ENCODE measurements around the gene OOSP4B. TPM values are rescaled to one million over a fixed set of nuclear protein-coding genes. Genes with fewer than 3 reads are reported as not detected.
"Not testable (repeated sequence)": the region's sequence is repeated elsewhere in the genome, so short reads cannot be mapped to it uniquely, and the experiment has no call there.

Gene OOSP4B
- not detected for polyA plus RNA-seq (ENCODE audit: insufficient read length in 10 of 10)
- long read RNA-seq, donor 1, result 0 reads
- long read RNA-seq, donor 2, result 0 reads
- long read RNA-seq, donor 3, result 0 reads
- long read RNA-seq, donor 4, result 0 reads
- long read RNA-seq, donor 5, result 0 reads
- long read RNA-seq, donor 6, result 0 reads
- long read RNA-seq, donor 7, result 0 reads
- long read RNA-seq, donor 8, result 0 reads
- long read RNA-seq, donor 9, result 0 reads

- no peak for DNase-seq
Observed at GRCh38 chr11:60016881-60017280, at the start of gene OOSP4B. Gene OOSP4B, plus strand, starts transcription at chr11:60017181.

GRCh38 chr11:59967677-59968394 is 49.1 kb upstream of the OOSP4B start:
- no peak for DNase-seq

DNA sequence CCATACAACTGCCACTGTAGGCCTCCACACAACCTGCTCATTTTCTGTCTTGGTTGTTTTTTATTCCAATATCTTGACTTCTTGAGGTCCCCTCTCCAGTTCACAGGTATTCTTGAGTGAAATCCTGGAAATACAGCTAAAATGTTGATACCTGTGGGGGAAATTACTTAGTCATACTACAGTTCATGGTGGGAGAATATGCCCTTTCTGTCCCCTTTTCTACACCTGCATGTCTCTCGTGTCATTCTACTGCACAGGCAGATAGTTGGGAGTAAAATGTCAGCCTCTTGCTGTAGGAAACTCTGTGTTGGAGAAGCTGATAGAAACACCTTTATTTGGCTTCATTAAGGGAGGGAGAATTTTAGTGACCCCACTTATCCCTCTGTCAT is 48.6 kb upstream of the OOSP4B start:
- DNase-seq, result no peak

DNA sequence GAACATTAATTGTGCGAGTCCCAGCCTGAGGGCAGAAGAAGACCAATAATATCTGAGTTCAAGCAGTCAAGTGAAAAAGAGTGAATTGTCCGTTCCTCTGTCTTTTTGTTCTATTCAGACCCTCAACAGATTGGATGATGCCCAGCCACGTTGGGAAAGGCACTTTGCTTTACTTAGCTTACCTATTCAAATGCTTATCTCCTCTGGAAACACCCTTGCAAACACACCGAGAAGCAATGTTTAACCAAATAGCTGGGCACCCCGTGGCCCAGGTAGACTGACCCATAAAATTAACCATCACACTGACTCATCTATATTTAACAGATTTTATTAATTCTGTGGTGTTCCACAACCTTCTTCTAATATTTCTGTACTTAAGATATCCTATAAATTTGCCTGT is 43.9 kb upstream of the OOSP4B start:
- DNase-seq, result no peak

DNA sequence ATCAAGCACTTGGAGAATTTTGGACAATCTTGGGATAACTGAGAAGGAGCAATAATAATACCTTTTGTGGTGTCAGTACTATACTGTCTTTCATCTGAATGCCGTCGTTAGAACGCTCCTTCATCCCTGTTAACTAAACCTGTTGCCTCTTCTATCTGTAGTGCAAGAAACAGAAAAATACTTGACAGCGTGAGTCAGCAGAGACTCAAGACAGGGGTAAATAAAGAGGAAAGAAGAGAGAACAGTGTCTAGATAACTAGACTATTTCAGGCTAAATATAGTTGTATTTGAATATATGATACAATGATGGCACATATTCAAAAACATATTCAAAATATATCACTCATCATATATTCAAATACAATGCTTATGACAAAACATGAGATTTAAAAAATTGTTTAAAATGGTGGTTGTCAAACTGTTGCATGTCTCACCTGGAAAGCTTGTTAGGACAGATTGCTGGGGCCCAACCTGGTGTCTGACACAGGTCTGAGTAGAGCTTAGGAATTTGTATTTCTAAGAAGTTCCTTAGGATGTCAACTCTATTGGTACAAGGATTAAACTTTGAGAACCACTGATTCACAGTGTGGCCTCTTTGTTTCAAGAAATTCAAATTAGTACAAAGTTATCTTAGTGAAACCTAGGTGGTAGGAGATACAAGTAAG is 35.7 kb upstream of the OOSP4B start:
- no peak for DNase-seq

DNA sequence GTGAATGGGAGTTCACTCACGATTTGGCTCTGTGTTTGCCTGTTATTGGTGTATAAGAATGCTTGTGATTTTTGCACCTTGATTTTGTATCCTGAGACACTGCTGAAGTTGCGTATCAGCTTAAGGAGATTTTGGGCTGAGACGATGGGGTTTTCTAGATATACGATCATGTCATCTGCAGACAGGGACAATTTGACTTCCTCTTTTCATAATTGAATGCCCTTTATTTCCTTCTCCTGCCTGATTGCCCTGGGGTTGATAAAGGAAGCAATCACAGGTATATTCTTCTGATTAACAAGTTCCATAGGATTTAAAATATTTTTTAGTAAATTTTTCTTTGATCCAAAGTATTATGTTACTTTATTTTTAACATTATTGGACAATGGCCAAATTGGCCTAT is 34.9 kb upstream of the OOSP4B start:
- DNase-seq, result not testable (repeated sequence)

- DNase-seq, result no peak
Observed at GRCh38 chr11:59983212-59983611, 33.8 kb upstream of the OOSP4B start.

- DNase-seq, result no peak
Observed at GRCh38 chr11:59984368-59984767, 32.6 kb upstream of the OOSP4B start.

DNA sequence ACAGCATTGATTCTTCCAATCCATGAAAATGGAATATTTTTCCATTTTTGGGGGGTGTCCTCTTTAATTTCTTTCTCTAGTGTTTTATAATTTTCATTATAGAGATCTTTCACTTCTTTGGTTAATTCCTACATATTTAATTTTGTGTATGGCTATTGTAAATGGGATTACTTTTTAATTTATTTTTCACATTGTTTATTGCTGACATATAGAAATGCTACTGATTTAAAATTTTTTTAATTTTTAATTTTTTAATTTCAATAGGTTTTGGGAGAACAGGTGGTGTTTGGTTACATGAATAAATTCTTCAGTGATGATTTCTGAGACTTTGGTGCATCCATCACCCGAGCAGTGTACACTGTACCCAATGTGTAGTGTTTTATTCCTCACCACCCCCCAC is 26.6 kb upstream of the OOSP4B start:
- DNase-seq, result no peak

DNA sequence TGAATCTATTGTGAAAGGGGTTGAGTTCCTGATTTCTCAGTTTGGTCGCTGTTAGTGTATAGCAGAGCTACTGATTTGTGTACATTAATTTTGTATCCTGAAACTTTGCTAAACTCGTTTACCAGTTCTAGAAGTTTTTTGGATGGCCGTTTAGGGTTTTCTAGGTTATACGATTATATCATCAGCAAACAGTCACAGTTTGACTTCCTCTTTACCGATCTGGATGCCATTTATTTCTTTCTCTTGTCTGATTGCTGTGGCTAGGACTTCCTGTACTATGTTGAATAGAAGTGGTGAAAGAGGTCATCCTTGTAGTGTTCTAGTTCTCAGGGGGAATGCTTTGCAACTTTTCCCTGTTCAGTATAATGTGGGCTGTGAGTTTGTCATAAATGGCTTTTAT is 24.6 kb upstream of the OOSP4B start:
- DNase-seq, result no peak

DNA sequence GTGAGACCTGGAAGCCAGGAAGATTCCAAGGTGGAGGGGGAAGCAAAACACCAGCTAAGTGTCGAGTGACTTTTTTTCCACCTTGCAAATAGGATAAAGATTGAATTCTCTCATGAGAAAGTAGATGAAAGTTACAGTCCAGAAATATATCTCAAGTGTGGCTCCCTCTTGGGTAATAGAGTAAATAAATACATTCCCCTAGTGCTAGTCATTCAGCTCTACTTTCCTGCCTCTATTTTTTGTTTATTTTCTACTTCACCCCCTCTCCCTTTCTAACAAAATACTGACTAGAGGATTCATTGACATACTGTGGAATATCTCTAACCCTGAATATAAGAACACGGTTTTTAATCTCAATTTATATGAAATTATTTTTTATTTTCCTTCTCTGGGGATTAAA is 19.2 kb upstream of the OOSP4B start:
- no peak for DNase-seq

DNA sequence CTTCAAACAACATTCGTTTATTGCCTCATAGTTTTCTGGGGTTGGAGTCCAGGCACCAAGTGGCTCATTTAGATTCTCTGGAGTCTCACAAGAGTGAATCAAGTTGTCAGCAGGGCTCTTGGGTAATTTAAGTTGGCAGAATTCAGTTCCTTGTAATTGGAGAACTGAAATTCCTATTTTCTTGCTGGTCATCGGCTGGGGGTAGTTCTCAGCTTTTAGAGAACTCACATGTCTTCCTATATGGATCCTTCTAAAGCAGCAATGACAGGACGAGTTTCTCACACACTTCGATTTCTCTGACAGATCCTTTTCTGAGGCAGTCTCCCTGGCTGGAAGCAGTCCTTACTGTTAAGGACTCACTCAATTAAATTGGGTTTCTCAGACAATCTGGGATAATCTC is 17.3 kb upstream of the OOSP4B start:
- peak in 1 of 3 donors; percentile 6 for DNase-seq

- DNase-seq, result no peak
Observed at GRCh38 chr11:60003729-60004128, 13.3 kb upstream of the OOSP4B start.

- DNase-seq, result no peak
Observed at GRCh38 chr11:60005360-60005759, 11.6 kb upstream of the OOSP4B start.

DNA sequence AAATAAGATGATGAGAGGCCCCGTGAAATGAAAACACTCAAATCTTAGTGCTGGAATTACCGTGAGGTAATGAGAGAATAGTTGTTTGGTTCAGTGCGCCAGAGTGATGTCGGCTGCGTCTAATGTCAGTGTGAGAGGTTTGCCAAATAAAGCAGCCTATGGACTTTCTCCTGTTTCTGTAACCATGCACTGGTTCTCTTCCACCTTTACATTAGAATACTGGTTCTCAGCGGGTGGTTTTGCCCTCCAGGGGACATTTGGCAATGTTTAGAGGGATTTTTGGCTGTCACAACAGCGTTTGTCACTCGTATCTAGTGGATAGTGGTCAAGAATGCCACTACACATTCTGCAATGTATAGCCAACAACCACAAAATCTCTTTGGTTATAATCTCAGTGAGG is 1.1 kb downstream of the OOSP4B start:
- no peak for DNase-seq

GRCh38 chr11:60020376-60020775 is 3.4 kb downstream of the OOSP4B start:
- DNase-seq, result not testable (repeated sequence)

DNA sequence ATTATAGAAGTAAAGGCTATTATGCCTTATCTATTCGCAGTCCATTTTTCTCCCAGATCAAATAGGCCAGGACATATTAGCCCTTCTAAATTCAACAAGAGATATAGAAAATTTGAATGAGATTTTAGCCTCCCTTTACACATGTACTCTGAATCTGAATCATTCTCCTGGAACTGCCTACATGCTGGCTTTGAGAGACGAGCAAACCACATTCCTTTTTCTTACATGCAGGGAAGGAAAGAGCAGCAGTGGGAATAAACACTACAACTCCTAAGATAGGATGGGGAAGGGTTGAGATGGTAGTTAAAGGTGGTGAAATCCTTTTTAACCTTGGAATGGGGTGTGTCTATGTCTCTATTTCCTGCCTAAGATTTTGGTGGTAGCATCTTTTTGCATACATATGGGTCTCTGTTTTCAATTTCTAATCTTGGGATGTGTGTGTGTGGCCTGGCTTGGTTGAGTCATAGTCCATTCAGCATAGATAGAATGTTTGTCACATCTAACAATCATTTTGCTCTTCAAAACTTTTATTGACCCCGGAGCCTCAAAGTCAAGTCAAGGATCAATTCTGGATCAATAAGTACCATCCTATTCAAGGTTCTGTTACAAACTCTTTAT is 12.1 kb downstream of the OOSP4B start:
- no peak for DNase-seq

DNA sequence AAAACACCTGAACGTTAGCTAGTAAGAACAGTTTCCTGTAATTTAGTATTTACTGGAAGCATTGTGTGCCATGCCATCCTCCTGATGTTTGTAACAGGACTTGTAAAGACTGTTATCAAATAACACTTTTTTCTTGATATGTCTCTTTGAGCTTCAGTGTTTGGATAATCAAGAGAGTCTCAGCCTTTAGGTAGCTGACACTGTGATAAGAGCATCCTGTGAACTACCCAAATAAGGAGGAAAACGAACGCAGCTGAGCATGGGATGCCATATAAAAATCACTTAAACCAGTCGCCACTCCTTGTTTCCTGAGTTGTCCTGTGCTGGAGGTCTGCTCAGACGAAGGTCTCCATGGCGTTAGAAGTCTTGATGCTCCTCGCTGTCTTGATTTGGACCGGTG is 23.1 kb downstream of the OOSP4B start, which contains the start of gene OOSP2:
TSS of gene OOSP2 (plus strand) at position 301 of the 400 bp plus-strand sequence. CDS start at position 352, 51 bp downstream.
- no peak for DNase-seq

- DNase-seq, result not testable (repeated sequence)
Observed at GRCh38 chr11:60050422-60050821, 33.4 kb downstream of the OOSP4B start.

DNA sequence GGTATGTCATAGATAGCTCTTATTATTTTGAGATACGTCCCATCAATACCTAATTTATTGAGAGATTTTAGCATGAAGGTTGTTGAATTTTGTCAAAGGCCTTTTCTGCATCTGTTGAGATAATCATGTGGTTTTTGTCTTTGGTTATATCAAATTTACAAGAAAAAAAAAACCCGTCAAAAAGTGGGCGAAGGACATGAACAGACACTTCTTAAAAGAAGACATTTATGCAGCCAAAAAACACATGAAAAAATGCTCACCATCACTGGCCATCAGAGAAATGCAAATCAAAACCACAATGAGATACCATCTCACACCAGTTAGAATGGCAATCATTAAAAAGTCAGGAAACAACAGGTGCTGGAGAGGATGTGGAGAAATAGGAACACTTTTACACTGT is 33.9 kb downstream of the OOSP4B start:
- DNase-seq, result not testable (repeated sequence)

GRCh38 chr11:60056349-60056969 is 39.5 kb downstream of the OOSP4B start, which contains the start of gene MS4A3:
Gene MS4A3, plus strand, starts transcription at chr11:60056665. Its CDS starts 4,496 bp downstream, at chr11:60061161.
- DNase-seq, result no peak

DNA sequence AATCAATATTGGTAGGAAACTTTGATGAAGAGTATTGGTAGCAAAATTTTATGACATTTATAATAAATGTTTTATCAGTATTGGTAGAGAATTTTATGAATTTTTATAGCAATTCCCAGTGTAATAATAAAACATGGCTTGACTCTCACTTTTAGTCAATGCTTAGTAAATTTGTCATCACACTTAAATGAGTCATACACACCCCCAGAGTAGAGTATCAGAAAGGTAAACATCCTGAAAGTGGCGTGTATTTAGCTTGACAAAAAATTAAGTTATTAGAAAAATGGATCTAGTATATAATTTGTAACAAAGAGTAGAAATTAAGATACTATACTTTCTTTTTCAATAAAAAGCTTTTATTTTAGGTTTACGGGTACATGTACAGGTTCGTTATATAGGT is 42.1 kb downstream of the OOSP4B start:
- no peak for DNase-seq
